Stimulated activated CD8-positive, alpha-beta memory T cell treated with anti-CD3 and anti-CD28 coated beads, Interleukin-4, amount 100 ng/mL, for 4 hours (primary cell): ENCODE measurements around the gene FRG2C.
"Not testable (repeated sequence)": the region's sequence is repeated elsewhere in the genome, so short reads cannot be mapped to it uniquely, and the experiment has no call there.

Experiments
- DNase-seq, 2 donors: peaks; one replicate each; pipeline ENCODE4 v3.0.0-alpha.2; 2020; ENCODE audit warnings: low read depth in 2 of 2, low spot score in 1 of 2

FRG2C gene

GRCh38 chr3:75669348-75670297 lies 5.5 kb downstream of the FRG2C start:
- peak in 1 of 2 donors; percentile 4 for DNase-seq

- not testable (repeated sequence) for DNase-seq
Measured at GRCh38 chr3:75670298-75671286, 6.5 kb downstream of the FRG2C start.

- not testable (repeated sequence) for DNase-seq
Measured at GRCh38 chr3:75671287-75672139, 7.4 kb downstream of the FRG2C start.

- not testable (repeated sequence) for DNase-seq
Measured at GRCh38 chr3:75672140-75672775, 8.1 kb downstream of the FRG2C start.

- not testable (repeated sequence) for DNase-seq
Measured at GRCh38 chr3:75683965-75684364, 19.8 kb downstream of the FRG2C start.

- no peak for DNase-seq
Measured at GRCh38 chr3:75687323-75687722, 23.2 kb downstream of the FRG2C start.

- no peak for DNase-seq
Measured at GRCh38 chr3:75692061-75692460, 27.9 kb downstream of the FRG2C start.
